Small intestine (tissue), 7 donors: ENCODE results near the gene BACE1. TPM values are rescaled to one million over a fixed set of nuclear protein-coding genes. Genes with fewer than 3 reads are reported as not detected.

Experiments used
- DNase-seq, 2 donors: peaks; one replicate each; pipeline versions ENCODE4 v3.0.0 to v3.0.0-alpha.2; 2013
- FAIRE-seq: peaks from 2 replicates; lab custom pipeline; 2012; peaks lifted over from hg19 to GRCh38; lab: Jason Lieb, UNC
- H3K27ac ChIP-seq, 3 donors: one replicate each; pipeline ENCODE4 v1.5.1; 2013; ENCODE audit warnings: low read length in 2 of 3, mild to moderate bottlenecking in 2 of 3, control low read depth in 1 of 3, inconsistent platforms in 1 of 3, low read depth in 1 of 3, moderate library complexity in 1 of 3
- H3K27me3 ChIP-seq, 3 donors: one replicate each; pipeline ENCODE4 v1.6.1; 2013; ENCODE audit warnings: low read length in 3 of 3, inconsistent platforms in 1 of 3; ENCODE audit not compliant: control insufficient read depth in 3 of 3, insufficient read depth in 3 of 3
- H3K36me3 ChIP-seq, 3 donors: one replicate each; pipeline ENCODE4 v1.6.1; 2013; ENCODE audit warnings: low read length in 3 of 3, inconsistent platforms in 1 of 3, low read depth in 1 of 3, mild to moderate bottlenecking in 1 of 3, moderate library complexity in 1 of 3; ENCODE audit not compliant: control insufficient read depth in 3 of 3, insufficient read depth in 2 of 3
- H3K4me1 ChIP-seq, 3 donors: one replicate each; pipeline ENCODE4 v1.6.1; 2013; ENCODE audit warnings: low read length in 2 of 3, inconsistent platforms in 1 of 3, low read depth in 1 of 3, mild to moderate bottlenecking in 1 of 3, moderate library complexity in 1 of 3; ENCODE audit not compliant: control insufficient read depth in 3 of 3, insufficient read depth in 2 of 3
- H3K4me3 ChIP-seq, 3 donors: one replicate each; pipeline ENCODE4 v1.5.1; 2013; ENCODE audit warnings: low read length in 3 of 3, control low read depth in 1 of 3, inconsistent platforms in 1 of 3, low read depth in 1 of 3, mild to moderate bottlenecking in 1 of 3, moderate library complexity in 1 of 3
- H3K9me3 ChIP-seq, 2 donors: one replicate each; pipeline ENCODE4 v1.6.1; 2013; ENCODE audit warnings: low read depth in 1 of 2, low read length in 1 of 2; ENCODE audit not compliant: control insufficient read depth in 2 of 2, insufficient read depth in 1 of 2
- WGBS, 3 donors: extraction: QIAGEN DNeasy Blood & Tissue Kit; methylation state at CpG; one replicate each; pipeline ENCODE4 v1.1.7; 2013; 5-methylcytosine and 5-hydroxymethylcytosine counted together
- polyA plus RNA-seq, 4 donors: library from polyadenylated mRNA; stranded (reverse) in 3 of 4; unstranded in 1 of 4; fragments of 200-250 nt in 3 of 4; fragments of 120-200 nt in 1 of 4; gene quantifications; one replicate each; pipeline versions ENCODE4 v1.2.1 to v1.2.3, GENCODE V29; 2013
- donor health status: healthy with polysubstance abuse.
- donor health status: control.
- donor health status: control.
- donor health status: Bipolar disorder and iron deficiency.
- donor health status: healthy.

BACE1 gene
- polyA plus RNA-seq, 4 donors = 1.6 to 27.9 (median 5.8) TPM

DNA sequence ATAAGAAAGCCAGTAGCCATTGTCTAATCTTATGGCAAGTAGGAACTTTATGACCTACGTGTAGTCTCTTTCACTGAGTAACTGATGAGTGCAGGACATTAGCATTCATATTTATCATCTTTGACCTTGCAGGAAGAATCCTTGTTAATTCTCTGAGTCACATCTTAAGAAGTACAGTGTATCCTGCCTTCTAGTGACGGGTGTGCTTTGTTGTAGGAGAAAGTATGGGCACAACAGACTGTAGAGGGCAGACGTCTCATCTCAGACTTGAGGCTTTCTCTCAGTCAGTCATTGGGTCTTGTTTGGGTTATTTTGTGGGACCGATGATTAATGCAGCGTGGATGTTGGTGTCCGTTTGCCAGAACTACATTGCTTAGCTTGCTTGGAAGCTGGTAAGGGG lies 76.8 kb downstream of the BACE1 start:
- DNase-seq (no peak), FAIRE-seq (no peak)
- no peak overlapping the region for H3K27ac ChIP-seq
- no peaks in the 10 kb centered on the region for H3K4me1 ChIP-seq
- H3K4me3 ChIP-seq = no peak overlapping the region
- H3K9me3 ChIP-seq = no peaks in the 10 kb centered on the region
- no peaks in the 10 kb centered on the region for H3K27me3 ChIP-seq
- WGBS, 3 donors = 81 to 87% (median 86%) methylated on average over 6 of the region's 6 CpGs
- H3K36me3 ChIP-seq = peaks cover 0 to 35% (median 6%) of the 10 kb centered on the region in 3 donors

DNA sequence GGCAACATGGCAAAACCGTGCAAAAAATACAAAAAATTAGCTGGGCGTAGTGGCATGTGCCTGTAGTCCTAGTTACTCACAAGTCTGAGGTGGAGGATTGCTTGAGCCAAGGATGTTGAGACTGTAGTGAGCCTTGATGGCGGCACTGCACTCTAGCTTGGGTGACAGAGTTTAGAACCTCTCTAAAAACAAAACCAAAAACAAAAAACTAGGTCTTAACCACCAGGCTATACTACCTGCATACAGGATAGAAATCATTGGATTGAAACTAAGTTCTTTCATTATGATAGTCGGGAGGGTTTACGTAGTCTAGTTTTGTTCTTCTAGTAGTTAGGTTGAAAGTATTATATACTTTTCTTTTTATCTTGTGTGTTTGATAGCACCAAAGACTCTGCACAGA lies 77.8 kb downstream of the BACE1 start:
- no peaks in the 10 kb centered on the region for H3K9me3 ChIP-seq
- H3K4me1 ChIP-seq = peaks cover 0 to 4% (median 3%) of the 10 kb centered on the region in 3 donors
- H3K4me3 ChIP-seq = no peak overlapping the region
- no peak overlapping the region for H3K27ac ChIP-seq
- 88 to 94% (median 91%) methylated on average over 5 of the region's 5 CpGs for WGBS, 3 donors
- no peaks in the 10 kb centered on the region for H3K27me3 ChIP-seq
- peaks cover 0 to 28% (median 6%) of the 10 kb centered on the region in 3 donors for H3K36me3 ChIP-seq
- DNase-seq (no peak), FAIRE-seq (no peak)

Other genes with a start within 250 kb of the BACE1 start
- 10 to 100 TPM in 2 of 4 donors, 1 to 10 TPM in 2; 4.9 to 35.3 (median 9.0) TPM for gene SIK3, start 217.8 kb downstream of the BACE1 start, polyA plus RNA-seq
- 10 to 100 TPM; 23.2 to 44.7 (median 25.7) TPM for gene PAFAH1B2, start 172.0 kb downstream of the BACE1 start, polyA plus RNA-seq
- 10 to 100 TPM; 27.6 to 96.6 (median 55.8) TPM for gene SIDT2, start 137.5 kb downstream of the BACE1 start, polyA plus RNA-seq
- gene TAGLN, start 116.9 kb downstream of the BACE1 start, polyA plus RNA-seq = 100 to 1,000 TPM in 2 of 4 donors, 10 to 100 TPM in 2; 57.9 to 611 (median 134) TPM
- 10 to 100 TPM; 32.0 to 60.8 (median 42.4) TPM for gene PCSK7, start 84.2 kb downstream of the BACE1 start, polyA plus RNA-seq
- gene RNF214, start 83.6 kb downstream of the BACE1 start, polyA plus RNA-seq = 10 to 100 TPM in 2 of 4 donors, 1 to 10 TPM in 2; 6.9 to 17.8 (median 8.9) TPM
- 10 to 100 TPM in 1 of 4 donors, 1 to 10 TPM in 3; 1.6 to 12.5 (median 5.7) TPM for gene BACE1-AS, start 24.9 kb downstream of the BACE1 start, polyA plus RNA-seq
- 10 to 100 TPM in 2 of 4 donors, 1 to 10 TPM in 2; 2.9 to 23.9 (median 8.8) TPM for gene CEP164, start 11.6 kb upstream of the BACE1 start, polyA plus RNA-seq